ENCODE results near the gene NOS2.
A peak's percentile ranks its signal among the peaks of the same experiment; 100 is the strongest.
"Not testable (repeated sequence)": the region's sequence is repeated elsewhere in the genome, so short reads cannot be mapped to it uniquely, and the experiment has no call there.

Gene NOS2

DNA sequence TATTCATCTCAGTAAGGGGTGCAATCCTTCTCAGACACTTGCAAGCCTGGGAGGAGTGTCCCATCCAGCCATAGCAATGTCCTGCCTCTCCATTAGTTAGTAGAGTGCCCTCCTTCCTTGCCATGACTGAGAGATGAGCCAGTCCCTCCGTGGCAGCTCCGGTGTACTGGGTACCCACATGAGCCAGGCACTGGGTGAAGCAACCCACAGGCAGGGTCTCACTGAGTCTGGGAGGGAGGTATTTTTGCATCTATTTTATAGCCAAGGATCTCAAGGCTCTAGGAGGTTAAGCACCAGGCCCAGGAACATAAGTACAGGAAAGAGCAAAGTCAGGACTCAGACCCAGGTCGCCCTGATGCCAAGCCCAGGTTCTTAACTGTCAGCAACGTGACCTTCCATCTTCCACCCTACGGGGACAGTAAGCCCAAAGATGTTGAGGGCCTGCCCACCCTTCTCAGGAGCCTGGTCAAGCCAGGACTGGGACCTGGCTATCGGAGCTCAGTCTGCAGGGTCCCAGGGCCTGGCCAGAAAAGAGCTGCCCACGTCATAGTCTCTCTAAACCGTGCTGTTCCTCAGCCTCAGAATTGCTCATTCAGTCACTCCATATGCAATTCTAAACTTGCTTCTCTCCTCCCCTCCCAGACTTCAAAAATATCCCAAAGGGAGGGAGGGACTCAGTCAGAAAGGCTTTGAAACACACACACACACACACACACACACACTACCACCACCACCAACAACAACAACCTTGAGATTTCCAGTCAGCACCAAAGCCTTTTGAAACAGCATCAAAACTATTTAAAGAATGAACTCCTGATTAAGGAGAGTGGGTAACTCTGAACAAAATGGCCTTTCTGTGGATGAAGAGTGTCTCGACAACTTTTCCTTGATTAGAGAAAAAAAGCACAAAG is 16.6 kb downstream of the NOS2 start:
- no peak for DNase-seq

DNA sequence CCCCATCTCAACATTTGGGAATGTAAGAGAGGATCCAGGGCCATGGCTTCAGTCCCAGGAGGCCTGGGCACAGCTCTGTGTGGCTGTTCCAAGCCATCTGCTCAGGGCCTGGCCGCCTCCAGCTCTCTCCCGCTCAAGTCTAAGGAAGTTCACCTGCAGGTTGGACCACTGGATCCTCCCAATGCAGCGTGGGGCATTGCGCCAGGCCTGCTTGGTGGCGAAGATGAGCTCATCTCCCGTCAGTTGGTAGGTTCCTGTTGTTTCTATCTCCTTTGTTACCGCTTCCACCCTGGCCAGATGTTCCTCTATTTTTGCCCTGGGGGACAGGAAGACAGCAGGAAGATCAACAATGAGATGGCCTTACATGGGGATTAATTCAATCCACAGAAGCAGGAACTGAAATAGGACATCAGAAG is 17.5 kb downstream of the NOS2 start:
- DNase-seq: no peak

- DNase-seq: no peak
Measured at GRCh38 chr17:27780828-27781404, 19.4 kb downstream of the NOS2 start.

DNA sequence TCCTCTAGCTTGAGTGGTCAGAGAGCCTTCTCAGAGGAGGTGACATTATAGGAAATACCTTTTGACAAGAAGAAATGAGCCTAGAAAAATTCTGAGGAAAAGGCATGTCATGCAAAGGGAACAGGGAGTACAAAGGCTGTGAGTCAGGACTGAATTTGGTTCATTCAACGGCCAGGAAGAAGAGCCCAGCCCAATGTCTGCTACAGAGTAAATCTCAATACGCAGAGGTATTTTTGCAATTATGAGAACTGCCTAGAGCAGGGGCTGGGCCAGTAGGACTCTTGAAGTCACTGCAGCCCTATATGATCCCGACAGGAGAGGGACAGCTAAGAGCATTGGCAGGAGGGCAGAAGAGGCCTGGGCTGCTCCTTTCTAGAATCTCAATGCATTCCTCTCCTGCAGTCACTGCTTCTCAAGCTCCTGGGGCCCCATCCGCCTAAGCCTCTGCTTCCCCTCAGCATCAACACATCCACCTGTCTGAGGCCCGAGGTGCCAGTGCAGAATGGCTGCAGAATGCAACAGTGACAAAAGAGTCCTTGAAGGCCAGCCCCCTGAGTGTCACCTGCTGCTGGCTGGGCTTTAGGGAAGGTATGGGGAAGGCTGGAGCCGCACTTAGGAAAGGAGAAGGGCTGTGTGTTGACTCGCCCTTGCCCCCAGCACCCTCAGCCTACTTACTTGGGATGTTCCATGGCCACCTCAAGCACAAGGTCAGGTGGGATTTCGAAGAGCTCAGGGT is 20.1 kb downstream of the NOS2 start:
- DNase-seq: no peak

GRCh38 chr17:27778183-27778582 is 22.1 kb downstream of the NOS2 start:
- DNase-seq: no peak

GRCh38 chr17:27776882-27777624 is 23.3 kb downstream of the NOS2 start:
- DNase-seq: no peak

- no peak for DNase-seq
Measured at GRCh38 chr17:27771586-27771985, 28.7 kb downstream of the NOS2 start.

GRCh38 chr17:27770877-27771276 is 29.5 kb downstream of the NOS2 start:
- no peak for DNase-seq

GRCh38 chr17:27768858-27769410 is 31.4 kb downstream of the NOS2 start:
- DNase-seq: no peak

DNA sequence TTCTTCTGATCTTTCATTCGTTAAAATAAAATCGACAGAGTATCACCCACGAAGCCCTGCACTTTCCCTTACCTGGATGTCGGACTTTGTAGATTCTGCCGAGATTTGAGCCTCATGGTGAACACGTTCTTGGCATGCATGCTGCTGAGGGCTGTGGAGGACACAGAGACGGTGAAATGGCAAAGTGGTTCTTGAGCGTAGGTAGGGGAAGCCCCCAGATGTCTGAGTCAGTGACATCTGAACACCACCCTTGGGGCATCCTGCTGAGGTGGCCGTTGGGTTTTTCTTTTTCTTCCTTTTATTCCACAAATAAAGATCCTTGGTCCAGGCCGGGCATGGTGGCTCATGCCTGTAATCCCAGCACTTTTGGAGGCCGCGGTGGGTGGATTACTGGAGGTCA is 33.9 kb downstream of the NOS2 start:
- no peak for DNase-seq

DNA sequence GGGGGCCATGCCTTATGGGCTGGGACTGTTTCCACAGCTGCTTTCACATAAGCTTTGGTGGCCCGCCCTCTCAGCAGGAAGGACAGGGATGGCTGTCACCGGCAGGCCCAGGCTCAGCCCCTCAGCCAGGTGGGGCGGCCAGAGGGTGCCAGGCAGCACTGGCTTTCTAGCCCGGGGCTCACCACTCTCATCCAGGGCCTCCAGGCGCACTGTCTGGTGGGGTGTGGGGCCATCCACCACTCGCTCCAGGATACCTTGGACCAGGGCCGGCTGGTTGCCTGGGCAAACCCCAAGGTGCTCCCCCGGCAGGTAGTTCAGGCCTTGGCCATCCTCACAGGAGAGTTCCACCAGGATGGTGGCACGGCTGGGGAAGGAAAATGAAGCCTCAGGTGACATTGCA is 35.0 kb downstream of the NOS2 start:
- no peak for DNase-seq

DNA sequence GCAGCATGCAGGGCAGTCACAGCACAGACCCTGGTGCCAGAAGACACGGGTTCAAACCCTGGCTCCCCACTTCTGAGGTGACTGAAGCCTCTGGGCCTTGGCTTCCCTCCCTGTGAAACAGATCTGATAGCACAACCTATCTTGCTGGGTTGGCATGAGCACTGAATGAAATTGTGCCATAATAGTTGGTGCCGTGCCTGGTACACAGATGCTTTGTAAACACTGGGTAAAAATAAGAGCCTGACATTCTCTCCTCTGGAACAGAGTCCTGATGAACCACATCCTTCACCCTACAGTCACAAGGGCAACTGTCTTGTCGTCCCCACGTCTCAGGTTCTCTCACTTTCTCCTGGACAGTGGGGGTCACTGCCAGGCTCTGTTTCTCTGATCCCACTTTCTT is 35.7 kb downstream of the NOS2 start:
- no peak for DNase-seq

- peak; percentile 37 for DNase-seq
Measured at GRCh38 chr17:27762527-27763305, 37.6 kb downstream of the NOS2 start.

DNA sequence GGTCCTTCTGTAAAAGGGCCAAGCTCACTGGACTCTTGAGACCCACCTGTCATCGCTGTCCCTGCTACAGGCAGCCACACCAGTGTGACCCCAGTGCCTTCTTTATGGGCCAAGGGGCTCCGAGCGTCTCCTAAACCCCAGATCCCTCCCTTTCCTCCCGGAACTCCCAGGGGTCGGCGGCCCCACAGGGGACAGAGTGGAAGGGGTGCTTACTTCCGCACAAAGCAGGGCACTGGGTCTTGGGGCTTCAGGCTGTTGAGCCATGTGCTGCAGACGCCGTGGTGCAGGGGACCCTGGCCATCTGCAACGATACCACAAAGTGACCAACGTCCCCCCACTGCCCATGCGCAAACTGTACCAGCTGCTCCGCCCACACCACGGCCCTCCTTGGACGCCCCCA is 39.4 kb downstream of the NOS2 start:
- DNase-seq: not testable (repeated sequence)

GRCh38 chr17:27760069-27760885 is 40.1 kb downstream of the NOS2 start:
- DNase-seq: peak; percentile 81

DNA sequence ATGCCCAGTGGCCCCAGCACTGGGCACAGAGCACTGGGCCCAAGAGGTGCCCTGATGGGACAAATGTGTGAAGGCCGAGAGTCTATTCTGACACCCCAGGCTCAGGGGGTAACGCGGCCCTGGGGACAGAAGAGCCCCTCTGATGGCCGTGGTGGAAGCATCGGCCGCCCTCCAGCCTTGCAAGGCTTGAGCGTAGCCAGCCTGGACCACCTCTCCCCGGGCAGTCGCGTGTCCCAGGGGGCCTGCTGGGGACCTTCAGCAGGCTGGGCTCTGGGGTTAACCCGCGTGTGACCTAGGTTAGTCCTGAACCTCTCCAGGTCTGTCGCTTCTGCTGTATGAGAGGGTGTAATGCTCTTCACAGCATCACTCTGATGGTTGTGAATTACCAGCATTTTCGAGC is 40.8 kb downstream of the NOS2 start:
- DNase-seq: no peak

- DNase-seq: peak; percentile 79
Measured at GRCh38 chr17:27756467-27757371, 43.6 kb downstream of the NOS2 start.

GRCh38 chr17:27755706-27756466 is 44.4 kb downstream of the NOS2 start:
- DNase-seq: no peak

DNA sequence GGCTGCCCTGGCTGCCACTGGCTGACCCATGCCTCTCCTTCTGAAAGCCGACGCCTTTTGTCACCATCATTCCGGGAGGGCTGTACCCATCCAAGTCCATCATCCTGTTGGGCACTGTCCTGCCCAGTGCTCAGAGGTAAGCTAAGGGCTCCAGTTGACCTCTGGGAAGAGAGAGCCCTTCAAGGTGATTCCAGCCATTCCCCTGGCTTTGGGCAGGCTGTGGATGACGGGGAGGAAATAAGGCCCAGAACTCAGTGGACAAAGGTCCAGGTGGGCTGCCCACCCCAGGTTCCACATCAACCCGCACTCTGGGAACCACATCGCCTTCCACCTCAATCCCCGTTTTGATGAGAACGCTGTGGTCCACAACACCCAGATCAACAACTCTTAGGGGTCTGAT is 45.8 kb downstream of the NOS2 start:
- no peak for DNase-seq
